Measurements from ENCODE around the gene TMEM37. TPM values are rescaled to one million over a fixed set of nuclear protein-coding genes. Genes with fewer than 3 reads are reported as not detected.

The TMEM37 gene
- total RNA-seq, 2 donors from 2014 or later, result 12.0 to 16.2 TPM

- DNase-seq, result no peak
- no peak overlapping the region for H3K9ac ChIP-seq (ENCODE audit: extremely low read depth, low read length, poor library complexity, severe bottlenecking)
- H3K9me3 ChIP-seq (ENCODE audit: control insufficient read depth, low read length), result no peaks in the 10 kb centered on the region
- Mint-ChIP-seq H3K4me3 (no peak overlapping the region), H3K4me1 (peaks cover 6% of the 10 kb centered on the region), H3K27me3 (ENCODE audit: insufficient read depth) (peaks cover 10% of the 10 kb centered on the region), H3K36me3 (ENCODE audit: low read depth) (no peaks in the 10 kb centered on the region), H3K9me3 (no peaks in the 10 kb centered on the region), H3K27ac (no peak overlapping the region)
- TF ChIP-seq CTCF (conservative IDR thresholded peaks at IDR 0.05), result no peak
- H3K27ac ChIP-seq (ENCODE audit: low read depth, low read length), result no peak overlapping the region
- H3K4me1 ChIP-seq (ENCODE audit: control insufficient read depth, insufficient read depth, low read length), result no peaks in the 10 kb centered on the region
- H3K4me3 ChIP-seq (ENCODE audit: low read length), result no peak overlapping the region
- WGBS, 2 experiments (ENCODE audit: insufficient coverage in 1 of 2, insufficient read length in 1 of 2), result 78 to 83% methylated on average over 10 to 12 of the region's 12 CpGs
- H3K27me3 ChIP-seq (ENCODE audit: control insufficient read depth, insufficient read depth, low read length, poor library complexity, severe bottlenecking), result no peaks in the 10 kb centered on the region
- no peaks in the 10 kb centered on the region for H3K36me3 ChIP-seq (ENCODE audit: control insufficient read depth, insufficient read depth, low read length)
These were observed 22.4 kb downstream of the TMEM37 start for GRCh38 chr2:119453972-119454593.

GRCh38 chr2:119455066-119455718 is 23.5 kb downstream of the TMEM37 start:
- Histone ChIP-seq H3K9ac (ENCODE audit: extremely low read depth, low read length, poor library complexity, severe bottlenecking) (no peak overlapping the region), H3K9me3 (ENCODE audit: control insufficient read depth, low read length) (no peaks in the 10 kb centered on the region), H3K27ac (ENCODE audit: low read depth, low read length) (no peak overlapping the region), H3K27me3 (ENCODE audit: control insufficient read depth, insufficient read depth, low read length, poor library complexity, severe bottlenecking) (no peaks in the 10 kb centered on the region), H3K4me3 (ENCODE audit: low read length) (no peak overlapping the region), H3K36me3 (ENCODE audit: control insufficient read depth, insufficient read depth, low read length) (no peaks in the 10 kb centered on the region), H3K4me1 (ENCODE audit: control insufficient read depth, insufficient read depth, low read length) (no peaks in the 10 kb centered on the region)
- no peak for TF ChIP-seq CTCF (conservative IDR thresholded peaks at IDR 0.05)
- no peak for DNase-seq
- 77 to 94% methylated on average over 13 of the region's 13 CpGs for WGBS, 2 experiments (ENCODE audit: insufficient coverage in 1 of 2, insufficient read length in 1 of 2)
- H3K27me3 Mint-ChIP-seq (ENCODE audit: insufficient read depth), result peaks cover 10% of the 10 kb centered on the region
- no peak overlapping the region for H3K27ac Mint-ChIP-seq
- H3K4me1 Mint-ChIP-seq, result peaks cover 1% of the 10 kb centered on the region
- no peaks in the 10 kb centered on the region for H3K9me3 Mint-ChIP-seq
- H3K4me3 Mint-ChIP-seq, result no peak overlapping the region
- H3K36me3 Mint-ChIP-seq (ENCODE audit: low read depth), result no peaks in the 10 kb centered on the region

GRCh38 chr2:119460076-119460475 is 28.4 kb downstream of the TMEM37 start:
- Mint-ChIP-seq H3K27ac (no peak overlapping the region), H3K9me3 (no peaks in the 10 kb centered on the region), H3K4me1 (peaks cover 1% of the 10 kb centered on the region), H3K36me3 (ENCODE audit: low read depth) (no peaks in the 10 kb centered on the region), H3K4me3 (no peak overlapping the region), H3K27me3 (ENCODE audit: insufficient read depth) (peaks cover 2% of the 10 kb centered on the region)
- H3K27ac ChIP-seq (ENCODE audit: low read depth, low read length), result no peak overlapping the region
- H3K4me3 ChIP-seq (ENCODE audit: low read length), result no peak overlapping the region
- no peaks in the 10 kb centered on the region for H3K9me3 ChIP-seq (ENCODE audit: control insufficient read depth, low read length)
- 87 to 90% methylated on average over 2 of the region's 2 CpGs for WGBS, 2 experiments (ENCODE audit: insufficient coverage in 1 of 2, insufficient read length in 1 of 2)
- no peak overlapping the region for H3K9ac ChIP-seq (ENCODE audit: extremely low read depth, low read length, poor library complexity, severe bottlenecking)
- no peaks in the 10 kb centered on the region for H3K27me3 ChIP-seq (ENCODE audit: control insufficient read depth, insufficient read depth, low read length, poor library complexity, severe bottlenecking)
- DNase-seq, result no peak
- no peaks in the 10 kb centered on the region for H3K36me3 ChIP-seq (ENCODE audit: control insufficient read depth, insufficient read depth, low read length)
- H3K4me1 ChIP-seq (ENCODE audit: control insufficient read depth, insufficient read depth, low read length), result no peaks in the 10 kb centered on the region
- TF ChIP-seq CTCF (conservative IDR thresholded peaks at IDR 0.05), result no peak

All from endodermal cell (in vitro differentiated cells).